ACC112 (cell line): ENCODE data around the gene SULT2B1.

Source experiments
- H2AFZ ChIP-seq: fragments of 200-600 bp; sonication (generic); one replicate; pipeline ENCODE4 v1.6.0; 2017; ENCODE audit warnings: antibody characterized with exemption, low read length; ENCODE audit not compliant: unreplicated experiment
- H3K27ac ChIP-seq: fragments of 200-600 bp; sonication (generic); 2 replicates; pipeline ENCODE4 v1.5.1; 2014; ENCODE audit warnings: low read depth, mild to moderate bottlenecking, antibody characterized with exemption, low read length, moderate library complexity
- H3K27me3 ChIP-seq: fragments of 200-600 bp; sonication (generic); 2 replicates; pipeline ENCODE4 v1.6.1; 2014; ENCODE audit warnings: mild to moderate bottlenecking, antibody characterized with exemption, low read length, moderate library complexity, mixed read lengths; ENCODE audit not compliant: insufficient read depth
- H3K36me3 ChIP-seq: fragments of 200-600 bp; sonication (generic); 2 replicates; pipeline ENCODE4 v1.6.1; 2016; ENCODE audit warnings: mild to moderate bottlenecking, antibody characterized with exemption, low read length, moderate library complexity, mixed read lengths; ENCODE audit not compliant: insufficient read depth
- H3K4me1 ChIP-seq: fragments of 200-600 bp; sonication (generic); one replicate; pipeline ENCODE4 v1.6.1; 2016; ENCODE audit warnings: low read length, mixed read lengths; ENCODE audit not compliant: insufficient read depth, unreplicated experiment, control insufficient read depth
- H3K4me3 ChIP-seq: fragments of 200-600 bp; sonication (generic); 2 replicates; pipeline ENCODE4 v1.5.1; 2014; ENCODE audit warnings: mild to moderate bottlenecking, low read depth, low read length
- H3K79me2 ChIP-seq: fragments of 200-600 bp; sonication (generic); one replicate; pipeline ENCODE4 v1.6.0; 2016; ENCODE audit warnings: low read length; ENCODE audit not compliant: control insufficient read depth, unreplicated experiment, insufficient read depth

The SULT2B1 gene

GRCh38 chr19:48637449-48637947 is 85.5 kb downstream of the SULT2B1 start:
- Histone ChIP-seq H2AFZ (peak overlapping the region; percentile 84), H3K27me3 (no peaks in the 10 kb centered on the region; the same call in 1 of the 2 replicates), H3K36me3 (no peaks in the 10 kb centered on the region), H3K27ac (peak overlapping the region; percentile 73), H3K4me1 (peaks cover 23% of the 10 kb centered on the region), H3K4me3 (peak overlapping the region; percentile 81), H3K79me2 (no peaks in the 10 kb centered on the region)

GRCh38 chr19:48637948-48638830 is 86.2 kb downstream of the SULT2B1 start:
- Histone ChIP-seq H3K27me3 (no peaks in the 10 kb centered on the region; the same call in 1 of the 2 replicates), H3K4me3 (peak overlapping the region; percentile 81), H3K36me3 (no peaks in the 10 kb centered on the region), H3K27ac (peak overlapping the region; percentile 73), H2AFZ (peak overlapping the region; percentile 84), H3K4me1 (peaks cover 18% of the 10 kb centered on the region), H3K79me2 (no peaks in the 10 kb centered on the region)

GRCh38 chr19:48638831-48639381 is 86.9 kb downstream of the SULT2B1 start:
- H3K36me3 ChIP-seq, result no peaks in the 10 kb centered on the region
- H2AFZ ChIP-seq, result no peak overlapping the region
- H3K79me2 ChIP-seq, result no peaks in the 10 kb centered on the region
- H3K27ac ChIP-seq, result no peak overlapping the region
- H3K27me3 ChIP-seq, result no peaks in the 10 kb centered on the region; the same call in 1 of the 2 replicates
- H3K4me3 ChIP-seq, result peak overlapping the region; percentile 66
- H3K4me1 ChIP-seq, result peaks cover 11% of the 10 kb centered on the region

GRCh38 chr19:48639483-48640375 is 87.8 kb downstream of the SULT2B1 start:
- Histone ChIP-seq H3K27ac (no peak overlapping the region), H3K36me3 (no peaks in the 10 kb centered on the region), H3K4me1 (peaks cover 4% of the 10 kb centered on the region), H3K4me3 (no peak overlapping the region), H2AFZ (no peak overlapping the region), H3K79me2 (no peaks in the 10 kb centered on the region), H3K27me3 (no peaks in the 10 kb centered on the region; the same call in 1 of the 2 replicates)

DNA sequence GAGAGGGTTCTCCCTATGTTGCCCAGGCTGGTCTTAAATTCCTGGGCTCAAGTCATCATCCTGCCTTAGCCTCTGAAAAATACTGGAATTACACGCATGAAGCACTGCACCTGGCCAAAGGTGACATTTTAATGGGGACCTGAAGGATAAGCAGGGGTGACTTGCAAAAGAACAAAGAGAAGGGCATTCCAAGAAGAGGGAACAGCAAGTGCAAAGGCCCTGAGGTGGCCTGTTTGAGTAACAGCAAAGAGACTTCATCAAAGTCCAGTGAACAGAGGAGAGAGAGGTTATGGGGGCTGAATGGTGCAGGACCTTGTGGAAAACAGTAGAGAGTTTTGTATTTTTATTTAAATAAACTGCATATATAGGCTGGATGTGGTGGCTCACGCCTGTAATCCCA is 89.9 kb downstream of the SULT2B1 start:
- Histone ChIP-seq H2AFZ (no peak overlapping the region), H3K27me3 (no peaks in the 10 kb centered on the region; the same call in 1 of the 2 replicates), H3K4me1 (peaks cover 4% of the 10 kb centered on the region), H3K4me3 (no peak overlapping the region), H3K79me2 (no peaks in the 10 kb centered on the region), H3K27ac (no peak overlapping the region), H3K36me3 (no peaks in the 10 kb centered on the region)

DNA sequence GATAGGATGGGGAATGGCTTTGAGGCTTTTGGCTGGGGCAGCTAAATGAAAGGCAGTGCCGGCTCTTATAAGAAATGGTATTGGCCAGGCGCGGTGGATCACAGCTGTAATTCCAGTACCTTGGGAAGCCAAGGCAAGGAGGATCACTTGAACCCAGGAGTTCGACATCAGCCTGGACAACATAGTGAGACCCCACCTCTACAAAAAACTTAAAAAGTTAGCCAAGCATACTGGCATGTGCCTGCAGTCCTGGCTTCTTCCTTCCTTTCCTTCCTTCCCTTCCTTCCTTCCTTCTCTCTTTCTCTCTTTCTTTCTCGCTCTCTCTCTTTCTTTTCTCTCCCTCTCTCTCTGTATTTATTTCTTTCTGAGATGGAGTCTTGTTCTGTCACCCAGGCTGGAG is 90.9 kb downstream of the SULT2B1 start:
- Histone ChIP-seq H3K4me1 (peaks cover 6% of the 10 kb centered on the region), H3K27me3 (no peaks in the 10 kb centered on the region; the same call in 1 of the 2 replicates), H2AFZ (no peak overlapping the region), H3K4me3 (no peak overlapping the region), H3K36me3 (no peaks in the 10 kb centered on the region), H3K27ac (no peak overlapping the region), H3K79me2 (no peaks in the 10 kb centered on the region)

DNA sequence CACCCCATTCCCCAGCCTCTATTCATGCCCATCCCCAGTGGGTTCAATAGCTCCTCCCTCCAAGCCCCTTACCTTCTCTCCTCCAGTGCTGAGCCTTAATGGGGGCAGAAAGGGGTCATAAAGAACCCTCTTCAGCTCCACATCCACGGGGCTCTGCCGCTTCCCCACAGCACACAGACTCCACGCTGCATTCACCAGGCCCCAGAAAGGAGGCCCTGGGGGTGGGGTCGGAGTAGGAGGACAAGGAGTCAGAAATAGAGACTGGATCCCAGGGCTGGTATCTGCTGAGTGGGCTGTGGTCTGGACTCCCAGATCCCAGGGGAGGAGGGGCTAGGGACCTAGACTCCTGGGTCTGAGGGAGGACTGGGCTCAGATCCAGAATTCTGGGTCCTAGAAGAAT is 92.4 kb downstream of the SULT2B1 start:
- no peaks in the 10 kb centered on the region; the same call in 1 of the 2 replicates for H3K27me3 ChIP-seq
- H3K79me2 ChIP-seq, result no peaks in the 10 kb centered on the region
- H3K36me3 ChIP-seq, result no peaks in the 10 kb centered on the region
- H3K4me3 ChIP-seq, result no peak overlapping the region
- H3K4me1 ChIP-seq, result peaks cover 6% of the 10 kb centered on the region
- no peak overlapping the region for H3K27ac ChIP-seq
- no peak overlapping the region for H2AFZ ChIP-seq

GRCh38 chr19:48644839-48645619 is 93.1 kb downstream of the SULT2B1 start:
- H3K4me1 ChIP-seq, result peaks cover 6% of the 10 kb centered on the region
- H2AFZ ChIP-seq, result no peak overlapping the region
- no peak overlapping the region for H3K27ac ChIP-seq
- peak overlapping the region; percentile 71 for H3K4me3 ChIP-seq
- H3K79me2 ChIP-seq, result no peaks in the 10 kb centered on the region
- no peaks in the 10 kb centered on the region for H3K27me3 ChIP-seq
- no peaks in the 10 kb centered on the region for H3K36me3 ChIP-seq

DNA sequence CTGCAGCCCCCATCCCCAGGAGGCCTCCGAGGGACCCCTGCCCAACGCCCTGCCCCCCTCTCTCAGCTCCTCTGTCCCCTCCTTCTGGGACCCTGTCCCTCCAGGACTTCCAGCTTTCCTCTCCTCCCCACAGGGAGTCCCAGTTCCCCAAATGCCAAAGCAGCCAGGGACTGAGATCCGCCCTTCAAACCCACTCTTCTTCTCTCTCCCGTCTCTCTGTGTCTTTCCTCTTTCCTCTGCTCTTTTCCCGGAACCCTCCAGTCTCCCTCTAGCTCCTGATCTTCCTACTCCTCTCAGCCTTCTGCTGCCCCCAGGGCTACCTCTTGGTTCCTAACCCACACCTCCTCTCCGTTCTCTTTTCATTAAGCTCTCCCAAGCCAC is 93.6 kb downstream of the SULT2B1 start:
- Histone ChIP-seq H3K27me3 (no peaks in the 10 kb centered on the region), H3K4me3 (peak overlapping the region; percentile 71), H2AFZ (peak overlapping the region; percentile 59), H3K79me2 (no peaks in the 10 kb centered on the region), H3K27ac (no peak overlapping the region), H3K36me3 (no peaks in the 10 kb centered on the region), H3K4me1 (peaks cover 6% of the 10 kb centered on the region)
